Endothelial cell of hepatic sinusoid (primary cell): ENCODE results near the gene IL6R.
"Not testable (repeated sequence)": the region's sequence is repeated elsewhere in the genome, so short reads cannot be mapped to it uniquely, and the experiment has no call there.

Source experiments
- in situ Hi-C: cut with HindIII; loops from 2 replicates; pipeline ENCODE4 v1.10.0; 2017; ENCODE audit warnings: low sequenced_read_pairs

IL6R gene

DNA sequence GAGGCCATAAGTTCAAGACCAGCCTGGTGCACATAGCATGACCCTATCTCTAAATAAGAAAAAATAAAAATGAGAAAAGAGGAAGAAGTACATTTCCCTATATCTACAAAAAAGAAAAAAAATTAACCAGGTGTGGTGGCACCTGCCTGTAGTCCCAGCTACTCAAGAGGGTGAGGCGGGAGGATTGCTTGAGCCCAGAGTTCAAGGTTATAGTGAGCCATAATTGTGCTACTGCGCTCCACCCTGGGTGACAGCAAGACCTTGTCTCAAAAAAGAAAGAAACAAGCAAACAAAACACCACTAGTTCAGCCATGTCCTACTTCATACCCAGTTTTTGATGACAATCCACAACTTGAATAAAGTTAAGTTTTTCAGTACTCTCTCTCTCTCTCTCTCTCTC lies 66.2 kb downstream of the IL6R start:
- in situ Hi-C loops = no loop called here

DNA sequence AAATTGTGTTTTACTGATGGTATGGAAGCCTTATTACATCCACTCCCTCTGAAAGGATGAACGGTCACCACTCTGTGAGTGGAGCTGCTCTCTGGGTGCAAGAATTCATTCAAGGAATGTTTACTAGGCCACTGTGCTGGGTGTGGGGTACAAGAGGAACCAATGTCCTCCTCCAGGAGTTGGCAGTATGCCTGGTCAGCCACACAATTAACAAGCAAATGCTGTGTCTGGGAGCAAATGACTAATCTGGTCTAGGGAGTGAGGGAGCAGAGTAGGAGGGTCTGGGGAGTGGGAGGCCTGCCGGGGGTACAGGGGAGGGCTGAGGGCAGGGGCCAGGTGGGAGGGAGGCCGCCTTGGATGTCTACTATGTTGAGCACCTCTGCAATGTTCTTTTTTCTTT lies 69.7 kb downstream of the IL6R start:
- in situ Hi-C loops = no loop called here

DNA sequence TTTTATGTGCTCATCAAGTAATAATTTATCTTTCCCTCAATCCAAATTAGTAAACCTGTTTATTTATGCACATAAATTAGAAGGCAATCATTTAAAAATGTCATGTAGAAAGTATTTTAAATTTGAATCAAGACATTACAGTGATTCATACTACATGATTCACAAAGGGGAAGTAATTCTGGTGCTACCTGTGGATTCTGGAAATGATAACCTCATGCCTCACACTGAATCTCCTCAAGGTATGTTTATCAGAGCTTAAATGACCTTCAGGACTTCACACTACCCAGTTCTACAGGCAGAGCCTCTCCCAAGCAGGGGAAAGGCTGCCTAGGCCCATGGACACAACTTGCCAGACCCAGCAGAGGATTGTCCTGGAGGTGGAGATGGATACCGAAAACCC lies 71.6 kb downstream of the IL6R start:
- in situ Hi-C loops = no loop called here

DNA sequence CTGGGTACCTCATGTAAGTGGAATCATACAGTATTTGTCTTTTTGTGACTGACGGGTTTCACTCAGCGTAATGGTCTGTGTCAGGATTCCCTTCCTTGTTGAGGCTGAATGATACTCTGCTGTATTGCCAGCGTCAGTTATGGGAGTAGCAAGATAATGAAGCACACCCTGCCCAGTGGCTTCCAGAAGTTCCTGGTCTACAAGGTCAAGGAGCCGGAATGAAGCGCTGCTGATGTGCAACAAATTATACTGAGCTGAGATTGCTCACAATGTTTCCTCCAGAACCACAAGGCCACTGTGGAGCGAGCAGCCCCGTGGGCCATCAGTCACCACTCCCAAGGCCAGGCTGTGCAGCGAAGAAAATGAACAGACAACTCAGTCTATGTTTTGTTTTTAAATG lies 72.9 kb downstream of the IL6R start:
- in situ Hi-C loops = no loop called here

- in situ Hi-C loops = no loop called here
Observed at GRCh38 chr1:154478639-154479038, 73.5 kb downstream of the IL6R start.

- in situ Hi-C loops = loop anchor here (5.0 kb wide), 1 partner anchor 77 kb away; the partner anchor contains the start of gene UBE2Q1
Observed at GRCh38 chr1:154479764-154480421, 74.8 kb downstream of the IL6R start.

DNA sequence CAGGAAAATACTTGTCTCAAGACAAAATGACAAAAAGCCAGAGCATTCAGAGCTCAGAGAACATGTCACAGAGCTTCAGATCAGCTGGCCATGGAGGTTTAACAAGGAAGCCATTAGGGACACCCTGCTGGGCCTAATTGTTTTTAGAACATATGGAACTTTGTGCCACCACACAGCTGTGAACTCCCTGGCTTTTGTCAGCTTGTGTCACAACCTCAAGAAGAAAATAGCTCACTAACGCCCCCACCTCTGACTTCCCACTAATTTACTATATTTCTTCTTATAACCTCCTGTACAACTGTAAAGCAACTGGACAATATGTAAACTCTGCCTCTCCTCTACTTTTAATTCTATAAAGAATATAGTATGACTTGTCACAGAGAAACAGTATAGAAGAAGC lies 75.9 kb downstream of the IL6R start:
- in situ Hi-C loops = loop anchor here (5.0 kb wide), 1 partner anchor 76 kb away; the partner anchor contains the start of gene UBE2Q1

GRCh38 chr1:154483941-154484803 lies 79.0 kb downstream of the IL6R start:
- in situ Hi-C loops = loop anchor here (5.0 kb wide), 1 partner anchor 73 kb away; the partner anchor contains the start of gene UBE2Q1

DNA sequence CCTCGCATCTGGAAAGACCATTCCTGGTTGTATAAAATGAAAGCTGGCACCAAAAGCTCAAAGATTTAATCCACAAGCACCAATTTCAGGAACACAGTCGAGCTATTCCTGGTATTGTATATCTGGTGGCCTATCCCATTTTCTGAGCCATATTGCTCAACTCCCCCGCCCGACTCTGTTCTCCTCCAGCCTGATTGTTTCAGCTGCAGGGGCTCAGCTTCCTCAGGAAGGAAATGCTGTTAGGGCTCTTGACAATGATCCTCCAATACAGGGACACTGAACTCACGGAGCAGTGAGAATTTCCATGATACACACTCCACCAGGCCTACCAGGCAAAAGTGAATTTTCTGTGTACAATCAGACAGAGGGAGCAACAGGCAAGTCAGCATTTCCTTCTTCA lies 80.0 kb downstream of the IL6R start:
- in situ Hi-C loops = no loop called here

GRCh38 chr1:154485910-154486496 lies 80.9 kb downstream of the IL6R start:
- in situ Hi-C loops = no loop called here

GRCh38 chr1:154486756-154487155 lies 81.6 kb downstream of the IL6R start:
- in situ Hi-C loops = not testable (repeated sequence)

GRCh38 chr1:154488922-154489321 lies 83.8 kb downstream of the IL6R start:
- in situ Hi-C loops = no loop called here

DNA sequence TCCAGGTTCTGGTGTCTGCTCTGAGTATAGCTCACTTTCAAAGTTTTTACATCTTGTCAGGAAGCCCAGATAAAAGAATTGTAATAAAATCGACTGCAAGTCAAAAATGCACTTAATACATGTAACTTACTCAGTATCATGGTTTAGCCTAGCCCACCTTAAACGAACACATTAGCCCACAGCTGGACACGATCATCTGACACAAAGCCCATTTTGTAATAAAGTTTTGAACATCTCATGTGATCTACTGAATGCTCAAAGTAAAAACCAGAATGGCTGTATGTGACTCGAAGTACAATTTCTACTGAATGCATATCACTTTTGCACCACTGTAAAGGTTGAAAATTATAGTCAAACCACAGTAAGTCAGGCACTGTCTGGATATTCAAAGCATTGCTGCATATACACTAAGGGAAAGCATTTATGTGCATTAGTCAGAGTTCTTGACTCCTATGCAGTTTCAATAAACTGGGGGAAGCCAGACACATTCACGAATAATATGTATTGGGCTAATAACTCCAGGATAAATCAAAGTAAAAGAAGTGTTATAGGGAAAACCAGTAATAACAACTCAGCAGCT lies 84.6 kb downstream of the IL6R start:
- in situ Hi-C loops = no loop called here

GRCh38 chr1:154490317-154490716 lies 85.2 kb downstream of the IL6R start:
- in situ Hi-C loops = no loop called here

- in situ Hi-C loops = no loop called here
Observed at GRCh38 chr1:154492115-154492514, 87.0 kb downstream of the IL6R start.

GRCh38 chr1:154493276-154493675 lies 88.1 kb downstream of the IL6R start:
- in situ Hi-C loops = no loop called here

- in situ Hi-C loops = no loop called here
Observed at GRCh38 chr1:154495496-154496273, 90.5 kb downstream of the IL6R start.

GRCh38 chr1:154496383-154496782 lies 91.2 kb downstream of the IL6R start:
- in situ Hi-C loops = no loop called here

- in situ Hi-C loops = no loop called here
Observed at GRCh38 chr1:154497026-154497806, 92.1 kb downstream of the IL6R start.

DNA sequence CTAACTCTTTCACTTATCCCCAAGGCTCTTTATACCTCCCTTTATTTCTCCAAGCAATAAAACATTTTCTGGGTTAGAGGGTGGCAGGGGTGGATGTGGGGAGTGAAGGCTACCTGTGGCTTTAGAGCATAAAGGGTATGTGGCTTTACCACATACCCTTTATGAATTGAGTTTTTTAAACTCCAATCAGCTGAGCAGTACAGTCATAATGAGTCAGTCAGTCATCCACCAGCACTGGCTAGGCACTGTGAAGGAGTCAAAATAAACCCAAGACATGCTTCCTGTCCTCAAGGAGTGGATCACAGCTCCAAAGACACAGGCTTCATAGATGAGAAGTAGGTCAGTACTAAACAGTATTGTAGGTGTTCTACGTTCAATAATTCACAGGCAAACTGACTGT lies 94.3 kb downstream of the IL6R start:
- in situ Hi-C loops = no loop called here
